NCI-H748 treated with DMSO at 0.1 percent for 48 hours (cell line): ENCODE results near the gene XYLB.
A peak's percentile ranks its signal among the peaks of the same experiment; 100 is the strongest.

Source experiments
- DNase-seq: peaks from one replicate; lab custom pipeline; 2025; lab: John Stamatoyannopoulos, UW

XYLB gene

DNA sequence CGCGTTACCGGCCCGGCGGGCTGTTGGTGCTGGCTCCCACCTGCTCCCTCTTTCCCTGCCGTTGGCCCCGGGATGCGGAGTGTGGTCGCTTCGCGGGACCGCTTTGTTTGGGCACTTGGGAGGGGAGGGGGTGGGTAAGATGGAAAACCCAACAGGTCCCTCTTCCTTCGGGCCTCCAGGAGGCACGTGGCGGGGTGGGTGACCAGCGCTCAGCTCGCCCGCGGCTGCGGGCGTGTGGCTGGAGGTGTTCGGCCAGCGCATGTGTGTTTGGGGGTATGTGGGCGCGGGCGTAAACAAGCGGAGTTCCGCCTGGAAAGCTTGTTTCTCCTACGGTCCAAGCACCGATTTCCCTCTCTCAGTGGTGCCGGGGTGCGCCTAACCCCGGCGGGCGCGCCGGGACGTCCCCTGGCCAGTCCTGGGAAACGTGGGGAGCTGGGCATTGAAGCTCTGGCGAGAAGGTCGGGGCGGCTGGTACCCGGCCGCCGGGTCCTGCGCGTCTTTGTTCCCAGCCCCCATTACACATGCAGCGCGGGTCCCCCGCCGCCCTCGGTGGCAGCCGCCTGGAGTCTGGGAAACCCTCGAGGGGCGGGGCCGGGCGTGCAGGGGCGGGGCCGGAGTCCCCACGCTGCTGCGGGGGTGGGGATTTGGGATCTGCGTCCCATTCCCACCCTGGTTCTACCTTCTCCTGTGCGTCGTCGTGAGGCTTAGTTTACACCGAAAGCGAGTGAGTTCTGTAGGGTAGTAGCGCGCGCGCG, 108.5 kb downstream of the XYLB start:
- DNase-seq: peak; percentile 84

DNA sequence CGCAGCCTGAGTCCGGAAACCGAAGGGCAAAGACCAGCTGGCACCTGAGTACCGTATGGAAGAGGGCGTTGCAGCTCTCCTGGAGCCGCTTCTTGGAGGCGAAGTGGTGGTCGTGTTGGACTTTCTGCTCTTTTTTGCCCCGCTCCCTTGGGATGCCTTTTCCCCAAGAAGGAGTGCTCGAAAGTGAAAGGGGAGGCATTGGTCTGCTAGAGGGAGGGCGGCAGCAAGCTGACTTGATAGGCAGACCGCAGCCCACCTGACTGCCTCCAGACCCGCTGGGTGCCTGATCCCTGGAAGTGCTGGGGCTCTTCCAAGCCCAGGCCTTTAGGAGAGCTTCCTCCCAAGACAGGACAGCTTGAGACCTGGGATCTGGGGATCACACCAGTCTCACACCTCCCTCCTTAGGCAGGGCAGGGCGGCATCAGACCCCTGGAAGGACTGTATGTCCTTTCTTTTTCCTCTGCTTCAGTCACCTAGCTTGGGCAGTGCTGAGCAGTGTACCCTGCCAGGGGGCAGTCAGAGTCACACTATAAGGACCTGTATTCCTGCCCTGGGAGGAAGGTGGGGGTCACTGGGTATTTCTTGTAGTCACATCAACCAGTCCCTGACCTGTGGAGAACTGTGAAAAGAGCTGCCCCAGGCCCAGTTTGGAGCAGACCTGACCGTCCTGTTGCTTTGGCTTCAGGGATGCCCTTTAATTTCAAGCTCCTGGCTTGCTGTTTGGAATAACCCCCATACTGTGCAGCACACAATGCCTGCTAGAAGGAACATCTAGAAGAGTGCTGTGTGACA, 109.2 kb downstream of the XYLB start:
- no peak for DNase-seq

DNA sequence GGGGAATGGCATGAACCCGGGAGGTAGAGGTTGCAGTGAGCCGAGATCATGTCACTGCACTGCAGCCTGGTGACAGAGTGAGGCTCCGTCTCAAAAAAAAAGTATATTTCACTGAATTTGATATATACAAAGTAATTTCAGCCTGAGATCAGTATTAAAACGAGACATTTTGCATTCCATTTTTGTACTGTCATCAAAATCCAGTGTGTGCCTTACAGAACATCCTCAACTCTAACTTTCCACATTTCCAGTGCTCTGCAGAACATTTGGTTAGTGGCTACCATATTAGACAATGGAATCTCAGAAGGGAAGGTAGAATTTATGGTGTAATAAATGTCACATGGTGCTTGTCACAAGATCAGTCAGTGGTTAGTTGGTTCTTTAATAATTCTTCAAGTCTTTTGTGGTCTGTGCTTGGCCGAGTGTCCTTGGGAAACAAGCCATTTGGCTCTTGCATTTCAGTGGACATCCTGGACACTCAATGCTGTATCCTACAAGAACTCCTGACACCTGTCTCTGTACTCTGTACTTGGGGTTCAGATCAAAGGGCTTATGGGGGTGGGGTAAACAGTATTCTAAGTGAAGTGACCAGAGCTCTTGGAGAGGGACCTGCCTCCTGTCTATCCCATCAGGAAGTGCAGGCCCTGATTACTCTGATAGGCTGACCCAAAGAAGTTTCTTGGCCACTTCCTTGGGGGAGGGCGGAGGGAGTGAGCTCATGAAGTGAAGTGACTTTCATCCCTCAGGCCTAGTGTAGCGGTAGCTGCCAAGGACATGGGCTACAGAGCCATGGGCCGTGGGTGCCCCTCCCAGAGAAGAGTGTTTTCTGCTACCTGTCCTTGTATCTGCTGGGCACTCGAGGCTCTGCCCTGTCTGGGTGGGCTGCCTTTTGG, 110.8 kb downstream of the XYLB start:
- DNase-seq: no peak

DNA sequence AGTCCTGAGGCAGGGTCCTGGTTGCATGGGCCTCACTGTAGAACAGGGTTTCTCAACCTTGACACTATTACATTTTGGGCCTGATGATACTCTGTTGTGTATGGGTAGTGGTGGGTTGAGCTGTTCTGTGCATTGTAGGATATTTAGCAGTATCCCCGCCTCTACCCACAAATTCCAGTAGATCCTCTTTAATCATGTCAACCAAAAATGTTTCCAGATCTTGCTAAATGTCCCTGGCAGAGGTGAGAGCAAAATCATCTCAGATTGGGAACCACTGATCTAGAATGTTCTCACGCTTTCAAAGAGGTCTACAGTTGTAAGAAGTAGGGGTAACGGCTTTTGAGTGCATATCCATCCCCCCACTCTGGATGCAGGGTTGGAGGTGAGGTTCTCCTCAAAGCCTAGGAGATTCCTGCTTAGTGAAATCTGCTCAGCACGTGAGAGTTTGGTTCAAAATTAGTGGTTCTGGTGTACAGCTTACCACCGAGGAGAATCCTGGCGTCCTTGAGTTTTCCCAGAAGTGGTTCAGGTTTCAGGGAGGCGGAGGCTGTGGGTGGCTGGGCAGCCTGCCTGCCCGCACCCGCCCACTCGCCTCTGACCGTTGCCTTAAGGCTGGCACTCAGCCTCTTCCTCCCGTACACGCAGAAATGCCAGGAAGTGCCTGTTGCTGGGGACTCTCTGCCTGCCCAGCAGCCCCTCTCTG, 112.4 kb downstream of the XYLB start:
- no peak for DNase-seq

DNA sequence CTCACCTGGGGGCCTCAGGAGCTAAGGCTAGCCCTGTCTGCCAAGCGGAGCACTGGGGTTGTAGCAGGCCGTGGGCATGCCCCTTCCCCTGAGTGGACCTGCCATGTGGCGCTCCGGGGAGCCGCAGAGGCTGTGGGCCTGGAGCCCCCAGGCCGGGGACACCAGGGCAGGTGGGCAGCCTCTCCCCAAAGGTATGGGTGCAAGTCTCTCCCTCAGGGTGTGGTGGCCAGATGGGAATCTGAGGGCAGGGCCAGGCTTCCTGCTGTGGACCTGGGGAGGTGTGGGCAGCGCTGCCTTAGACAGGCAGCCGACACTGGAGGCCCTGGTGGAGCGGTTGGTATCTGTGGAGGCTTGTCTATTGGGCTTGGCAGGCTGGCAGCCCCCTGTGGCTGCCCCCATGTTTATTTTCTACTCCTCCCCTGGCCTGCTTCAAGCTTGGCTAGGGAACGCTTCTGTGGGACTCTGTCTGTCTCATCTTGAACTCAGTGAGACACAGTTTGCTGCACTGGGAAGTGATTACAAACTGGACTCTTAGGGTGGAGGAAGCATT, 113.0 kb downstream of the XYLB start:
- DNase-seq: no peak

DNA sequence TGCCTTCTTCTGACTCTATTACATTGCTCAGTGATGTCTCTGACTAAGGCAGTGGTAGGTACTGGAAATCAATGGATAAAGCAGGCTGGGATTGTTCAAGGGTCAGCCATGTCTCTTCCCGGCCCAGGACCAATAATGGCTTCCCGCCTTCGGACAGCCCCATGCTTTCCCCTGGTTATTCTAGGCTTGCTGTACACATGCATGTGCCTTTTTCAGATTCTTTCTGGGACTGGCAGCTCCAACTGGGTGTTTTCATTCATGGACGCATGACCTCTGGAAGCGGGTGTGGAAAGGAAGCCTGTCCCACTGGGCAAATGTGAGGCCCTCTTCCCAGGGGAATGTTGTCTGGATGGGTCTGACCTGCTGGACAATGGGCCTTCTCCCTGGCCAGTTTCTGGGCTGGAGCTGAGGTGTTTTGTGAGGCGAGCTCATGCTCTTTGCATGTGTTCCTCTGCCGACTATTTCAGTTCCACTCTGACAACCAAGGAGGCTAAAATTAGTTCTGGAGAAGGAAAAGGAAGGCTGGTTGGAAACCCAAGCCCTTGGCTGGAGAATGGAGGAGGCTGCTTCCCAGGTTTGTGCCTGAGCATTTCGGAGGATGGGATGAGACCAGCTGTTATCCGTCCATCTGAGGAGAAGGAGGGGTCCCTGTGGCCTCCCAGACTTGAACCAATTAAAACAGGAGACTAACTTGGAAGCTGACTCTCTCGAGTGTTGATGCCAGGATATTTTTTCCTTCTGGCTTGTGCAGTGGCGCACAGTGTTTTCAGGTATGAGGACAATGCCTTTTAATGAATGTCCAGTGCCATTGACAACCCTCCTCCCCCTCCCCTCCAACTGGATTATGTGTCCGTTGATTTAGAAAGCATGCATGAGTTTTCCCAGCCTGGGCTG, 114.0 kb downstream of the XYLB start:
- DNase-seq: no peak
